HFFc6 (cell line): ENCODE measurements around the gene CLSTN2. TPM values are rescaled to one million over a fixed set of nuclear protein-coding genes. Genes with fewer than 3 reads are reported as not detected.

Source experiments
- DNase-seq: peaks from one replicate; pipeline ENCODE4 v3.0.0-alpha.2; 2018
- H3K27ac Mint-ChIP-seq: 2 replicates; pipeline ENCODE4 v1.8.0; 2020; ENCODE audit warnings: mild to moderate bottlenecking, mixed read lengths
- H3K27me3 Mint-ChIP-seq: 2 replicates; pipeline ENCODE4 v1.8.0; 2021; ENCODE audit warnings: mild to moderate bottlenecking, moderate library complexity, mixed read lengths; ENCODE audit not compliant: insufficient read depth
- H3K36me3 Mint-ChIP-seq: 2 replicates; pipeline ENCODE4 v1.8.0; 2021; ENCODE audit warnings: low read depth, mixed read lengths
- H3K4me1 Mint-ChIP-seq: 2 replicates; pipeline ENCODE4 v1.8.0; 2020; ENCODE audit warnings: low read depth, mixed read lengths
- H3K4me3 Mint-ChIP-seq: 2 replicates; pipeline ENCODE4 v1.8.0; 2020; ENCODE audit warnings: mild to moderate bottlenecking, moderate library complexity, mixed read lengths
- H3K9me3 Mint-ChIP-seq: 2 replicates; pipeline ENCODE4 v1.8.0; 2020; ENCODE audit warnings: mild to moderate bottlenecking, mixed read lengths
- total RNA-seq, 6 experiments: library from RNA; stranded (reverse); fragmentation: NEBNext Ultra II Directional; extraction: Animal tissue kit (Norgen Biotek cat#: 25700); gene quantifications; 2 replicates in 1 of 6; 3 replicates in 5 of 6; pipeline ENCODE4 v1.2.3, GENCODE V29; 2021
- TF ChIP-seq, protein P1 (sequence below): fragments of 200-600 bp; sonication (generic); IDR thresholded peaks from 2 replicates; pipeline ENCODE4 v1.5.0; 2021; ENCODE audit warnings: antibody characterized with exemption, mild to moderate bottlenecking

CLSTN2 gene
- total RNA-seq, 6 experiments from 2014 or later: 0.05 TPM; not detected in 5

DNA sequence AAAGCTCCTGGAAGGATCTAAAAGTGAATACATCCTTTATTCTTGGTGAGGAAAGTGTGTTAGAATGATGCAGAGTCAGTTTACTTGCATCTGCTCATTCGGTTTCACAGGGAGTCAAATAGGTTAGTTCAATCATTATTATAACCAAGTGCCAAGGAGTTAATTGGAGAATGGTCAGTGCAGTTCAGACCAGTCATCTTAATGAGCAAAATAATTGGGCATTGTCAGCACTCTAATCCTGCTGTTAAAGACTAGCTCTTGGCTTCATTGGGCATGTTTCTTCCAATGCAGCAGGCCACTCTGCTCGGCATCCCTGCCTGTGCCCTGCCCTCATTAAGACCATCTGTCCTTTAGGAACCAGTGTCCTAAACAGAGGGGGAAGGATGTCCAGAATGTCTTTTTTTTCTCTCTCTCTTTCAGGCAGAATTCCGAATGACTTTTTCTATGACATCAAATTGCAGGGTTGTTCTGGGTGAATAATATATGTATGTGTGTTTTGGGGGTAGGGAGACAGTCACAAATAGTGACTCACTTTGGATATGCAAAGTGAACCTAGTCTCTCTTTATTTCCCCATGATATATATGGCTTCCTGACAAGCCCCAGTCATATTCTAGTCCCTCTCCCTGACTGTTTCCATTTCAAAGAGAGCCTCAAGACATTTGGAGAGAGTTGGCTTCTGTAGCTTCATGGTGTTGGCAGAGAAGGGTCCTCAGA, 537.5 kb downstream of the CLSTN2 start:
- H3K27me3 Mint-ChIP-seq: no peaks in the 10 kb centered on the region; the same call in 1 of the 2 replicates
- H3K9me3 Mint-ChIP-seq: peaks cover 57% of the 10 kb centered on the region
- no peak for DNase-seq
- TF ChIP-seq, protein P1, sequence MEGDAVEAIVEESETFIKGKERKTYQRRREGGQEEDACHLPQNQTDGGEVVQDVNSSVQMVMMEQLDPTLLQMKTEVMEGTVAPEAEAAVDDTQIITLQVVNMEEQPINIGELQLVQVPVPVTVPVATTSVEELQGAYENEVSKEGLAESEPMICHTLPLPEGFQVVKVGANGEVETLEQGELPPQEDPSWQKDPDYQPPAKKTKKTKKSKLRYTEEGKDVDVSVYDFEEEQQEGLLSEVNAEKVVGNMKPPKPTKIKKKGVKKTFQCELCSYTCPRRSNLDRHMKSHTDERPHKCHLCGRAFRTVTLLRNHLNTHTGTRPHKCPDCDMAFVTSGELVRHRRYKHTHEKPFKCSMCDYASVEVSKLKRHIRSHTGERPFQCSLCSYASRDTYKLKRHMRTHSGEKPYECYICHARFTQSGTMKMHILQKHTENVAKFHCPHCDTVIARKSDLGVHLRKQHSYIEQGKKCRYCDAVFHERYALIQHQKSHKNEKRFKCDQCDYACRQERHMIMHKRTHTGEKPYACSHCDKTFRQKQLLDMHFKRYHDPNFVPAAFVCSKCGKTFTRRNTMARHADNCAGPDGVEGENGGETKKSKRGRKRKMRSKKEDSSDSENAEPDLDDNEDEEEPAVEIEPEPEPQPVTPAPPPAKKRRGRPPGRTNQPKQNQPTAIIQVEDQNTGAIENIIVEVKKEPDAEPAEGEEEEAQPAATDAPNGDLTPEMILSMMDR: no peak
- H3K27ac Mint-ChIP-seq: no peak overlapping the region
- no peaks in the 10 kb centered on the region for H3K4me1 Mint-ChIP-seq
- H3K36me3 Mint-ChIP-seq: 0 out of 2 replicates have a peak, but pooled peaks cover 4% of the 10 kb centered on the region
- no peak overlapping the region for H3K4me3 Mint-ChIP-seq

DNA sequence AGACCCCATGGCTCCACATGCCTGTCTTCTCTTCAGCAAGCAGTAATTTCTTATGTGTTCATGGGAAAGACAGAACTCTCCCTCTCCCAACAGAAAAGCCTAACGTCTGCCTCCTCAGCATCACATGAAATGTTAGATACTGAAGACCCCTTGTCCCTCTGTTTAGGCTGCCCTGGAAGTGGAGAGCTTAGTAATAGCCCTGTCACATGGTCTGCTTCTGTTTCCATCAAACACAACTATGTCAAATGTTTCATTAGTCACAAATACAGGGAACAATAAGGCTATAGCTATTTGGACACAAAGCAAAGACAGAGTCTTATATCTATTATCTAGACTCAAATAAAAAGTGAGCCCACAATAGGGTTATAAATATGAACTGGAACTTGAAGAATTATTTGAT, 552.6 kb downstream of the CLSTN2 start:
- H3K27me3 Mint-ChIP-seq: no peaks in the 10 kb centered on the region; the same call in 1 of the 2 replicates
- TF ChIP-seq, protein P1: no peak
- DNase-seq: no peak
- no peaks in the 10 kb centered on the region for H3K36me3 Mint-ChIP-seq
- H3K4me1 Mint-ChIP-seq: no peaks in the 10 kb centered on the region
- peaks cover 46% of the 10 kb centered on the region for H3K9me3 Mint-ChIP-seq
- no peak overlapping the region for H3K4me3 Mint-ChIP-seq
- H3K27ac Mint-ChIP-seq: no peak overlapping the region

DNA sequence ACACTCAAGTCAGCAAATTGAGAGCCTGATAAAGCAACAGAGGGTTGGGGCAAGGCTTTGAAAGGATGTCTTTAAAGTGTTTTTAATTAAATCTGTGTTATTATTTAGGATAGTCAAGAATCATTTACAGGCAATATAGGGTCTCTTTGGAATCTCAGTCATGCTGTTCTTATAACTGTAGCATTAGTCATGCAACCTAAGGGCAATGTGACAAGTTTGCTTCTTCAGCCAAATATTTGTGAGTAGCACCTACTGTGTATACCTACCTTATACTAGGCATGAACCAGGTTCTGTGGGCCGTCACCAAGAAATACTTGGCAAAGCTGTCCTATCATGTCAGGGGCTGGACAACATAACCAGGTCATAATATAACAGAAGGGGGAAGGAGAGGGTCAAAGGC, 558.3 kb downstream of the CLSTN2 start:
- H3K27ac Mint-ChIP-seq: no peak overlapping the region
- H3K4me1 Mint-ChIP-seq: no peaks in the 10 kb centered on the region
- no peak overlapping the region for H3K4me3 Mint-ChIP-seq

DNA sequence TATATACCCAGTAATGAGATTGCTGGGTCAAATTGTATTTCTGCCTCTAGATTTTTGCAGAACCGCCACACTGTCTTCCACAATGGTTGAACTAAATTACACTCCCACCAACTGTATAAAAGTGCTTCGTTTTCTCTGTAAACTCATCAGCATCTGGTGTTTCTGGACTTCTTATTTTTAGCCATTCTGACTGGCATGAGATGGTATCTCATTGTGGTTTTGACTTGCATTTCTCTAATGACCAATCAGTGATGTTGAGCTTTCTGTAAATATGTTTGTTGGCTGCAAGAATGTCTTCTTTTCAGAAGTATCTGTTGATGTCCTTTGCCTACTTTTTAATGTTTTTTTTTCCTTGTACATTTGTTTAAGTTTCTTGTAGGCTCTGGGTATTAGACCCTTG, 560.0 kb downstream of the CLSTN2 start:
- H3K27ac Mint-ChIP-seq: no peak overlapping the region
- DNase-seq: no peak
- H3K27me3 Mint-ChIP-seq: no peaks in the 10 kb centered on the region; the same call in 1 of the 2 replicates
- H3K9me3 Mint-ChIP-seq: peaks cover 23% of the 10 kb centered on the region
- H3K36me3 Mint-ChIP-seq: no peaks in the 10 kb centered on the region
- TF ChIP-seq, protein P1: no peak
- H3K4me3 Mint-ChIP-seq: no peak overlapping the region
- no peaks in the 10 kb centered on the region for H3K4me1 Mint-ChIP-seq

More for the DNA sequence above, 558.3 kb downstream of the CLSTN2 start:
- Mint-ChIP-seq H3K36me3 (no peaks in the 10 kb centered on the region), H3K9me3 (peaks cover 32% of the 10 kb centered on the region), H3K27me3 (no peaks in the 10 kb centered on the region; the same call in 1 of the 2 replicates)
- DNase-seq: no peak
- TF ChIP-seq, protein P1: no peak

DNA sequence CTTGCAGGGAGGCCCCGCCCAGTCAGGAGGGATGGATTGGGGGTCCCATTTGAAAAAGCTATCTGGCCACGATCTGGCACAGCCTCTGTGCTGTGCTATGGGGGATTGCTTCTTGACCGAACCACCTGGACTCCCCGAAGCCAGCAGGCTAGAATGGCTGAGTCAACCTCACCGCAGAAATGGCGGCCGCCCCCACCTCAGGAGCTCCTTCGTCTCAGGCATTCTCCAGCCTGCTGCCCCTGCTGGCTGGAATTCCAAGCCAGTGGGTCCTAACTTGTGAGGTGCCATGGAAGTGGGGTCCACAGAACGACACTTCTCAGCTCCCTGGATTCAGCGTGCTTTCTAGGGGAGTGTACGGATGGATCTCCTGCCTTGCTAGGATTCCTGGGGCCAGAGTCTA, 562.3 kb downstream of the CLSTN2 start:
- TF ChIP-seq, protein P1: no peak
- Mint-ChIP-seq H3K9me3 (peaks cover 40% of the 10 kb centered on the region), H3K4me1 (no peaks in the 10 kb centered on the region), H3K36me3 (peaks cover 5% of the 10 kb centered on the region), H3K27ac (no peak overlapping the region), H3K4me3 (no peak overlapping the region), H3K27me3 (no peaks in the 10 kb centered on the region; the same call in 1 of the 2 replicates)
- DNase-seq: no peak
